GM12878 (cell line): ENCODE data around the gene MTAP. TPM values are rescaled to one million over a fixed set of nuclear protein-coding genes. Genes with fewer than 3 reads are reported as not detected.

Experiments
- ATAC-seq: fragments of 200-7000 bp; cut with Tn5 transposase; 3 replicates; pipeline ENCODE4 v1.9.1; 2020; ENCODE audit warnings: mild to moderate bottlenecking, moderate library complexity
- BruUV-seq: library from RNA; stranded (reverse); fragments of 400-500 nt; replicated peaks from 2 replicates; lab custom pipeline; 2021; lab: Mats Ljungman, UMichigan
- CTCF ChIA-PET: fragments of 300-600 bp; sonication (Branson Sonifier 250); formaldehyde crosslinking; extraction: SDS; loops from one replicate; lab custom pipeline; 2021; ENCODE audit warnings: inconsistent platforms; lab: Yijun Ruan, JAX
- POLR2A ChIA-PET: fragments of 350-600 bp; formaldehyde crosslinking; extraction: SDS; loops from one replicate; lab custom pipeline; 2021; ENCODE audit warnings: inconsistent platforms; lab: Charles Lee
- RAD21 ChIA-PET: fragments of 300-600 bp; sonication (Branson Sonifier 250); formaldehyde crosslinking; loops from one replicate; lab custom pipeline; 2023; ENCODE audit warnings: antibody characterized with exemption; ENCODE audit not compliant: unreplicated experiment; lab: Charles Lee
- SMC1A ChIA-PET: fragments of 300-600 bp; sonication (Branson Sonifier 250); formaldehyde crosslinking; loops from one replicate; lab custom pipeline; 2023; ENCODE audit not compliant: unreplicated experiment, uncharacterized antibody; lab: Charles Lee
- DNase-seq: peaks from one replicate; pipeline ENCODE4 v3.0.0-alpha.2; 2011; ENCODE audit warnings: low read depth, low spot score
- FAIRE-seq: peaks from 3 replicates; lab custom pipeline; 2011; peaks lifted over from hg19 to GRCh38; lab: Jason Lieb, UNC
- H2AFZ ChIP-seq: 2 replicates; pipeline ENCODE4 v1.6.0; 2011; ENCODE audit warnings: low read depth, low read length, control low read depth; ENCODE audit not compliant: control insufficient read depth
- H3K27ac ChIP-seq: 2 replicates; pipeline ENCODE4 v1.5.1; 2011; ENCODE audit warnings: control low read depth; ENCODE audit not compliant: control insufficient read depth, insufficient read depth
- H3K27me3 ChIP-seq, 2 experiments: replicated peaks in 1 of 2; 2 replicates each; pipeline versions ENCODE4 v1.6.0 to v1.6.1; 2011; ENCODE audit warnings: low read length in 1 of 2; ENCODE audit not compliant: control insufficient read depth in 2 of 2, insufficient read depth in 2 of 2
- H3K36me3 ChIP-seq, 2 experiments: 2 replicates each; pipeline ENCODE4 v1.5.1; 2011; ENCODE audit warnings: low read length in 1 of 2; ENCODE audit not compliant: control insufficient read depth in 2 of 2, insufficient read depth in 2 of 2
- H3K4me1 ChIP-seq: 2 replicates; pipeline ENCODE4 v1.6.1; 2011; ENCODE audit warnings: mild to moderate bottlenecking, low read length, moderate library complexity, mixed read lengths; ENCODE audit not compliant: control insufficient read depth, insufficient read depth
- H3K4me2 ChIP-seq: 2 replicates; pipeline ENCODE4 v1.6.0; 2011; ENCODE audit warnings: control low read depth; ENCODE audit not compliant: control insufficient read depth, insufficient read depth
- H3K4me3 ChIP-seq: fragments of 200-600 bp; sonication (generic); 2 replicates; pipeline ENCODE4 v1.5.1; 2016
- H3K79me2 ChIP-seq: 2 replicates; pipeline ENCODE4 v1.6.0; 2011; ENCODE audit warnings: low read length; ENCODE audit not compliant: control insufficient read depth, insufficient read depth
- H3K9ac ChIP-seq: 2 replicates; pipeline ENCODE4 v1.8.0; 2011; ENCODE audit warnings: low read length, control low read depth, mixed read lengths; ENCODE audit not compliant: control insufficient read depth, insufficient read depth
- H3K9me3 ChIP-seq: replicated peaks from 3 replicates; pipeline ENCODE4 v1.5.1; 2011; ENCODE audit warnings: mild to moderate bottlenecking, low read length; ENCODE audit not compliant: control insufficient read depth, insufficient read depth
- H4K20me1 ChIP-seq: 2 replicates; pipeline ENCODE4 v1.6.0; 2011; ENCODE audit not compliant: control insufficient read depth, insufficient read depth
- CHD1 ChIP-seq: IDR thresholded peaks from 2 replicates; pipeline ENCODE4 v1.6.1; 2012; ENCODE audit warnings: low read depth, low read length, improper control_type of control experiment
- E2F8 ChIP-seq: fragments of 450-650 bp; IDR thresholded peaks from 2 replicates; pipeline ENCODE4 v1.6.1; 2018; ENCODE audit warnings: mild to moderate bottlenecking, low read depth, moderate library complexity; ENCODE audit not compliant: partially characterized antibody
- HDAC2 ChIP-seq: fragments of 200-600 bp; sonication (generic); IDR thresholded peaks from 2 replicates; pipeline ENCODE4 v1.6.1; 2017
- MLLT1 ChIP-seq: fragments of 450-650 bp; IDR thresholded peaks from 2 replicates; pipeline ENCODE4 v1.6.1; 2016; ENCODE audit warnings: mild to moderate bottlenecking
- MTA2 ChIP-seq: fragments of 450-650 bp; IDR thresholded peaks from 2 replicates; pipeline ENCODE4 v1.6.1; 2016; ENCODE audit warnings: low read depth, mild to moderate bottlenecking, moderate library complexity
- MTA3 ChIP-seq: IDR thresholded peaks from 2 replicates; pipeline ENCODE4 v1.6.1; 2012; ENCODE audit warnings: low read length, inconsistent platforms, borderline replicate concordance
- RELA ChIP-seq: fragments of 450-650 bp; IDR thresholded peaks from 2 replicates; pipeline ENCODE4 v1.8.0; 2014; ENCODE audit warnings: borderline replicate concordance; ENCODE audit not compliant: partially characterized antibody
- RUNX3 ChIP-seq: IDR thresholded peaks from 2 replicates; pipeline ENCODE4 v1.6.1; 2012; ENCODE audit warnings: low read length, inconsistent platforms
- SIN3A ChIP-seq: IDR thresholded peaks from 2 replicates; pipeline ENCODE4 v1.6.1; 2012; ENCODE audit warnings: low read depth, low read length, improper control_type of control experiment
- SPI1 ChIP-seq: IDR thresholded peaks from 2 replicates; pipeline ENCODE4 v1.6.1; 2011; ENCODE audit warnings: low read depth, mild to moderate bottlenecking, low read length, moderate library complexity, borderline replicate concordance; ENCODE audit not compliant: insufficient read depth
- SREBF1 ChIP-seq: IDR thresholded peaks from 2 replicates; pipeline ENCODE4 v1.6.1; 2012; ENCODE audit warnings: mild to moderate bottlenecking, low read length
- WRNIP1 ChIP-seq: IDR thresholded peaks from 2 replicates; pipeline ENCODE4 v1.6.1; 2011; ENCODE audit warnings: low read depth, low read length, improper control_type of control experiment, borderline replicate concordance
- ZSCAN29 ChIP-seq: fragments of 450-650 bp; IDR thresholded peaks from 2 replicates; pipeline ENCODE4 v1.6.1; 2017; ENCODE audit warnings: mild to moderate bottlenecking, moderate library complexity
- ZZZ3 ChIP-seq: IDR thresholded peaks from 2 replicates; pipeline ENCODE4 v1.6.1; 2011; ENCODE audit warnings: low read depth; ENCODE audit not compliant: control insufficient read depth, insufficient read length
- WGBS: methylation state at CpG from one replicate; pipeline ENCODE4 v1.1.6; 2016; ENCODE audit warnings: low lambda C conversion rate; ENCODE audit not compliant: insufficient replicate concordance, insufficient coverage; ENCODE audit errors: missing lambda C conversion rate; 5-methylcytosine and 5-hydroxymethylcytosine counted together
- in situ Hi-C: fragments of 300-500 bp; cut with MboI; formaldehyde crosslinking; loops from 9 replicates; pipeline ENCODE4 v1.14.3; 2018; ENCODE audit warnings: mixed read lengths
- intact Hi-C: fragments of 100-400 bp; cut with micrococcal nuclease; formaldehyde crosslinking; loops from one replicate; pipeline ENCODE4 v1.14.2; 2022; ENCODE audit not compliant: unreplicated experiment
- polyA plus RNA-seq, 11 experiments: library from polyadenylated mRNA; depleted of rRNA in 4 of 11; unstranded in 6 of 11; stranded (reverse) in 5 of 11; fragments of >200 nt; fragmentation: Nextera tagmentation in 4 of 11; fragmentation: Illumina TruSeq in 1 of 11; extraction: Ambion mirVana in 4 of 11; extraction: Trizol in 1 of 11; gene quantifications; 1 replicate in 1 of 11; 2 replicates in 10 of 11; pipeline versions ENCODE4 v1.2.1 to v1.2.3, GENCODE V29; 2011 to 2016; ENCODE audit warnings: inconsistent platforms in 2 of 11, missing spikeins in 2 of 11, low read depth in 1 of 11
- total RNA-seq, 4 experiments: library from RNA; depleted of rRNA in 3 of 4; stranded (reverse); fragments of >200 nt in 3 of 4; fragmentation: Illumina TruSeq in 1 of 4; extraction: Trizol in 1 of 4; gene quantifications; 2 replicates each; pipeline versions ENCODE4 v1.2.1 to v1.2.3, GENCODE V29; 2013 to 2021
- TF ChIP-seq, protein P1 (sequence below): fragments of 450-650 bp; IDR thresholded peaks from 2 replicates; pipeline ENCODE4 v1.6.1; 2016; ENCODE audit warnings: mild to moderate bottlenecking, moderate library complexity, borderline replicate concordance

The MTAP gene
- total and polyA plus RNA-seq, 10 of the 15 experiments (the other 5 are each of a cell fraction or from before 2014, with no cell fraction given), result 16.4 to 29.9 (median 22.6) TPM

GRCh38 chr9:21833090-21833801 is 30.8 kb downstream of the MTAP start:
- Histone ChIP-seq H3K27me3 (no peaks in the 10 kb centered on the region), H2AFZ (no peak overlapping the region), H3K36me3 (peaks cover 6 to 29% of the 10 kb centered on the region in 2 experiments), H3K4me3 (peak overlapping the region; percentile 12; the same call in 1 of the 2 replicates), H3K4me2 (peak overlapping the region; percentile 24), H3K9ac (peak overlapping the region; percentile 3; the same call in 1 of the 2 replicates), H3K4me1 (peaks cover 38% of the 10 kb centered on the region), H3K27ac (peak overlapping the region; percentile 77), H3K9me3 (no peaks in the 10 kb centered on the region; the same call in 2 of the 3 replicates), H4K20me1 (no peaks in the 10 kb centered on the region), H3K79me2 (no peaks in the 10 kb centered on the region)
- ATAC-seq (peak; percentile 85), DNase-seq (peak; percentile 61), FAIRE-seq (peak; percentile 95)
- 36% methylated on average over 8 of the region's 8 CpGs for WGBS
- RAD21 ChIA-PET, result interaction anchor here (0.9 to 1.7 kb wide), 4 partner anchors 20 to 175 kb away, joined by 3 to 7 read pairs (median 3); partner anchors contain the start of genes CDKN2A and CDKN2B
- in situ Hi-C loops, result no loop called here
- POLR2A ChIA-PET, result interaction anchor here (1.2 kb wide), 1 partner anchor 9 kb away, joined by 5 read pairs; no protein-coding TSS in a partner anchor
- BruUV-seq, result no TSS peak
- CTCF ChIA-PET, result interaction anchor here (0.6 to 3.3 kb wide), 10 partner anchors 20 to 619 kb away, joined by 3 to 20 read pairs (median 4); partner anchors contain the start of genes CDKN2B and CDKN2B-AS1
- SMC1A ChIA-PET, result interaction anchor here (1.2 to 3.6 kb wide), 11 partner anchors 9 to 284 kb away, joined by 3 to 15 read pairs (median 6); partner anchors contain the start of gene CDKN2B
- intact Hi-C loops, result loop anchor here (5.0 kb wide), 2 partner anchors 159 to 174 kb away; partner anchors contain the start of genes CDKN2A, CDKN2B and CDKN2B-AS1
- peak; percentile 95 for TF ChIP-seq SPI1
- no peak for TF ChIP-seq HDAC2
- TF ChIP-seq CHD1, result no peak
- peak; percentile 67; the same call in 1 of the 2 replicates for TF ChIP-seq MTA2
- TF ChIP-seq MLLT1, result no peak
- TF ChIP-seq MTA3, result 0 out of 2 replicates have a peak, but pooled peaks have one; percentile 65
- TF ChIP-seq, protein P1, sequence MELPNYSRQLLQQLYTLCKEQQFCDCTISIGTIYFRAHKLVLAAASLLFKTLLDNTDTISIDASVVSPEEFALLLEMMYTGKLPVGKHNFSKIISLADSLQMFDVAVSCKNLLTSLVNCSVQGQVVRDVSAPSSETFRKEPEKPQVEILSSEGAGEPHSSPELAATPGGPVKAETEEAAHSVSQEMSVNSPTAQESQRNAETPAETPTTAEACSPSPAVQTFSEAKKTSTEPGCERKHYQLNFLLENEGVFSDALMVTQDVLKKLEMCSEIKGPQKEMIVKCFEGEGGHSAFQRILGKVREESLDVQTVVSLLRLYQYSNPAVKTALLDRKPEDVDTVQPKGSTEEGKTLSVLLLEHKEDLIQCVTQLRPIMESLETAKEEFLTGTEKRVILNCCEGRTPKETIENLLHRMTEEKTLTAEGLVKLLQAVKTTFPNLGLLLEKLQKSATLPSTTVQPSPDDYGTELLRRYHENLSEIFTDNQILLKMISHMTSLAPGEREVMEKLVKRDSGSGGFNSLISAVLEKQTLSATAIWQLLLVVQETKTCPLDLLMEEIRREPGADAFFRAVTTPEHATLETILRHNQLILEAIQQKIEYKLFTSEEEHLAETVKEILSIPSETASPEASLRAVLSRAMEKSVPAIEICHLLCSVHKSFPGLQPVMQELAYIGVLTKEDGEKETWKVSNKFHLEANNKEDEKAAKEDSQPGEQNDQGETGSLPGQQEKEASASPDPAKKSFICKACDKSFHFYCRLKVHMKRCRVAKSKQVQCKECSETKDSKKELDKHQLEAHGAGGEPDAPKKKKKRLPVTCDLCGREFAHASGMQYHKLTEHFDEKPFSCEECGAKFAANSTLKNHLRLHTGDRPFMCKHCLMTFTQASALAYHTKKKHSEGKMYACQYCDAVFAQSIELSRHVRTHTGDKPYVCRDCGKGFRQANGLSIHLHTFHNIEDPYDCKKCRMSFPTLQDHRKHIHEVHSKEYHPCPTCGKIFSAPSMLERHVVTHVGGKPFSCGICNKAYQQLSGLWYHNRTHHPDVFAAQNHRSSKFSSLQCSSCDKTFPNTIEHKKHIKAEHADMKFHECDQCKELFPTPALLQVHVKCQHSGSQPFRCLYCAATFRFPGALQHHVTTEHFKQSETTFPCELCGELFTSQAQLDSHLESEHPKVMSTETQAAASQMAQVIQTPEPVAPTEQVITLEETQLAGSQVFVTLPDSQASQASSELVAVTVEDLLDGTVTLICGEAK, result no peak
- no peak for TF ChIP-seq ZZZ3
- TF ChIP-seq E2F8, result no peak
- TF ChIP-seq SIN3A, result no peak
- peak; percentile 77 for TF ChIP-seq RUNX3
- peak; percentile 38 for TF ChIP-seq RELA
- TF ChIP-seq WRNIP1, result no peak
- TF ChIP-seq SREBF1, result no peak
- TF ChIP-seq ZSCAN29, result no peak
